ENCODE results near the gene CYYR1. TPM values are rescaled to one million over a fixed set of nuclear protein-coding genes. Genes with fewer than 3 reads are reported as not detected.

CYYR1 gene
- polyA plus RNA-seq, 2 of the 4 experiments (the other 2 are of a cell fraction) = not detected

DNA sequence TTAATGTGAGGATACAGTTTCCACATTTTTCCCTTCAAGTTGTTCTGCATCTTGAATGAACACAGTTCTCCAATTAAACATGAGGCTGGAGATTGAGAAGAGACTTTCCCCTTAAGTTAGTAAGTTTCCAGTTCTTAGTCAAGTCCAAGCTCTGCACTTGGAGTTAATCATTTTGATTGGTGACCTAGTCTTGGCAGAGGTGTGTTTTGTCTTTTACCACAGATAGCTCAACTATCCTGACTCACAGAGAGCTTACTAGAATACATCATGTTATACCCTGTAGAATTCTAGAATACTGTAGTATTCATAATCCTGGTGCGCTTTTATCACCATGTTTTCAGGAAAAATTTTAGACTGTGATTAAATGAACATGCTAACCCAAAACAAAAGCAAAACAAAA is 129.2 kb downstream of the CYYR1 start:
- DNase-seq (ENCODE audit: low read depth in 1 of 2, low spot score in 1 of 2) (no peak), ATAC-seq (no peak), FAIRE-seq (no peak)
- ChIA-PET POLR2A (no interaction called here), CTCF (no interaction called here)
- Histone ChIP-seq H3K4me3 (no peak overlapping the region), H3K4me2 (no peak overlapping the region), H3K9me3 (no peaks in the 10 kb centered on the region), H3K4me1 (no peaks in the 10 kb centered on the region), H3K27ac (no peak overlapping the region)
- WGBS (ENCODE audit: missing lambda C conversion rate) = 78% methylated on average over 1 of the region's 1 CpG
- no peak for TF ChIP-seq CEBPB (IDR thresholded peaks at IDR 0.05)
- TF ChIP-seq KDM5A (IDR thresholded peaks at IDR 0.05) = no peak
- TF ChIP-seq SMC3 (IDR thresholded peaks at IDR 0.05) = no peak
- TF ChIP-seq EHMT2 (IDR thresholded peaks at IDR 0.05; ENCODE audit: low read depth) = no peak
- TF ChIP-seq CHD2 (IDR thresholded peaks at IDR 0.05; ENCODE audit: low read length, partially characterized antibody) = no peak
- TF ChIP-seq EP300 (IDR thresholded peaks at IDR 0.05) = no peak
- TF ChIP-seq, protein P1, sequence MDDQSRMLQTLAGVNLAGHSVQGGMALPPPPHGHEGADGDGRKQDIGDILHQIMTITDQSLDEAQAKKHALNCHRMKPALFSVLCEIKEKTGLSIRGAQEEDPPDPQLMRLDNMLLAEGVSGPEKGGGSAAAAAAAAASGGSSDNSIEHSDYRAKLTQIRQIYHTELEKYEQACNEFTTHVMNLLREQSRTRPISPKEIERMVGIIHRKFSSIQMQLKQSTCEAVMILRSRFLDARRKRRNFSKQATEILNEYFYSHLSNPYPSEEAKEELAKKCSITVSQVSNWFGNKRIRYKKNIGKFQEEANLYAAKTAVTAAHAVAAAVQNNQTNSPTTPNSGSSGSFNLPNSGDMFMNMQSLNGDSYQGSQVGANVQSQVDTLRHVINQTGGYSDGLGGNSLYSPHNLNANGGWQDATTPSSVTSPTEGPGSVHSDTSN (IDR thresholded peaks at IDR 0.05) = no peak
- TF ChIP-seq RFX5 (IDR thresholded peaks at IDR 0.05) = no peak
- no peak for TF ChIP-seq CHD4 (IDR thresholded peaks at IDR 0.05; ENCODE audit: borderline replicate concordance)
- TF ChIP-seq FOSB (CRISPR knock-in tag; IDR thresholded peaks at IDR 0.05) = no peak
- TF ChIP-seq MYC (IDR thresholded peaks at IDR 0.05; ENCODE audit: borderline replicate concordance, low read length) = no peak

DNA sequence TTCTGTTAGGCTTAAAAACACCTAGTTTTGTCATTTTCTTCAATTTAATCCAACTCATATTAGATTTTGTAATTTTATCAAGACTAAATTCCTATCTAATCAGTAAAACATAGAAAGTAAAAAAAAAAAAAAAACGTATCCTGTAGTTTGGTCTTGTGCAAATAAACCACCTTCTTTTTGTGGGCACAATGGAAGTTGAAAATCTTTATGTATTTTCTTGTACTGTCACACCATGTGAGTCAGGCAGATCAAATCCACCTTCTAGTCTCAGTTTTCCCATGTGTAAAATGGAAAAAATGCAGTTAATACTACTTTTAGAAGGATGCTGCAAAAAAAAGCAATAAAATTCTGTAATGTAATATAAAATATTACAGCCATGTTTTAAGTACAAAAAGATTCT is 129.8 kb downstream of the CYYR1 start:
- TF ChIP-seq RNF2 (IDR thresholded peaks at IDR 0.05; ENCODE audit: borderline replicate concordance, low read depth) (no peak), HEYL (CRISPR knock-in tag; IDR thresholded peaks at IDR 0.05) (no peak), HDAC2 (IDR thresholded peaks at IDR 0.05) (no peak), KDM1A (IDR thresholded peaks at IDR 0.05; ENCODE audit: low read depth) (no peak), CBX2 (IDR thresholded peaks at IDR 0.05; ENCODE audit: borderline replicate concordance, low read depth) (no peak), PHF8 (IDR thresholded peaks at IDR 0.05; ENCODE audit: borderline replicate concordance, low read depth) (no peak), CEBPB (IDR thresholded peaks at IDR 0.05) (no peak), HOXB5 (CRISPR knock-in tag; IDR thresholded peaks at IDR 0.05) (no peak), CHD4 (IDR thresholded peaks at IDR 0.05; ENCODE audit: borderline replicate concordance) (no peak), POLR2AphosphoS2 (conservative IDR thresholded peaks at IDR 0.05; ENCODE audit: low read length) (no peak), ESRRA (IDR thresholded peaks at IDR 0.05; ENCODE audit: borderline replicate concordance, low read length) (no peak), ZNF302 (CRISPR knock-in tag; IDR thresholded peaks at IDR 0.05) (no peak), RCOR1 (IDR thresholded peaks at IDR 0.05; ENCODE audit: low read depth, low read length) (no peak), MAZ (IDR thresholded peaks at IDR 0.05; ENCODE audit: borderline replicate concordance, low read depth, low read length) (no peak)
- TF ChIP-seq, protein P1 (IDR thresholded peaks at IDR 0.05) = no peak
- TF ChIP-seq, protein P2, sequence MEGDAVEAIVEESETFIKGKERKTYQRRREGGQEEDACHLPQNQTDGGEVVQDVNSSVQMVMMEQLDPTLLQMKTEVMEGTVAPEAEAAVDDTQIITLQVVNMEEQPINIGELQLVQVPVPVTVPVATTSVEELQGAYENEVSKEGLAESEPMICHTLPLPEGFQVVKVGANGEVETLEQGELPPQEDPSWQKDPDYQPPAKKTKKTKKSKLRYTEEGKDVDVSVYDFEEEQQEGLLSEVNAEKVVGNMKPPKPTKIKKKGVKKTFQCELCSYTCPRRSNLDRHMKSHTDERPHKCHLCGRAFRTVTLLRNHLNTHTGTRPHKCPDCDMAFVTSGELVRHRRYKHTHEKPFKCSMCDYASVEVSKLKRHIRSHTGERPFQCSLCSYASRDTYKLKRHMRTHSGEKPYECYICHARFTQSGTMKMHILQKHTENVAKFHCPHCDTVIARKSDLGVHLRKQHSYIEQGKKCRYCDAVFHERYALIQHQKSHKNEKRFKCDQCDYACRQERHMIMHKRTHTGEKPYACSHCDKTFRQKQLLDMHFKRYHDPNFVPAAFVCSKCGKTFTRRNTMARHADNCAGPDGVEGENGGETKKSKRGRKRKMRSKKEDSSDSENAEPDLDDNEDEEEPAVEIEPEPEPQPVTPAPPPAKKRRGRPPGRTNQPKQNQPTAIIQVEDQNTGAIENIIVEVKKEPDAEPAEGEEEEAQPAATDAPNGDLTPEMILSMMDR (IDR thresholded peaks at IDR 0.05) = no peak
- WGBS (ENCODE audit: missing lambda C conversion rate) = 5% methylated on average over 1 of the region's 1 CpG

More for the DNA sequence above, 129.8 kb downstream of the CYYR1 start:
- no peak for FAIRE-seq
- no peaks in the 10 kb centered on the region for H3K9me3 ChIP-seq
- H3K4me3 ChIP-seq = no peak overlapping the region
- H3K4me2 ChIP-seq = no peak overlapping the region
- ATAC-seq = no peak
- DNase-seq (ENCODE audit: low read depth in 1 of 2, low spot score in 1 of 2) = no peak
- no peak overlapping the region for H3K27ac ChIP-seq
- H3K4me1 ChIP-seq = no peaks in the 10 kb centered on the region
- ChIA-PET CTCF (no interaction called here), POLR2A (no interaction called here)

Data from A549 (cell line).